Mesothelial cell of epicardium (in vitro differentiated cells): Measurements from ENCODE around the gene KRTAP12-2. TPM values are rescaled to one million over a fixed set of nuclear protein-coding genes. Genes with fewer than 3 reads are reported as not detected.

Experiments
- DNase-seq, 2 experiments: peaks; one replicate each; pipeline ENCODE4 v3.0.0; 2021; ENCODE audit warnings: low spot score in 2 of 2; ENCODE audit not compliant: unreplicated experiment in 2 of 2
- H3K27ac Mint-ChIP-seq: 2 replicates; pipeline ENCODE4 v1.8.0; 2021; ENCODE audit warnings: mixed read lengths
- H3K27me3 Mint-ChIP-seq: 2 replicates; pipeline ENCODE4 v1.8.0; 2021; ENCODE audit warnings: low read depth, mixed read lengths
- H3K36me3 Mint-ChIP-seq: 2 replicates; pipeline ENCODE4 v1.8.0; 2021; ENCODE audit warnings: mixed read lengths
- H3K4me1 Mint-ChIP-seq: 2 replicates; pipeline ENCODE4 v1.8.0; 2021; ENCODE audit warnings: mixed read lengths
- H3K4me3 Mint-ChIP-seq: 2 replicates; pipeline ENCODE4 v1.8.0; 2021; ENCODE audit warnings: mild to moderate bottlenecking, moderate library complexity, mixed read lengths
- H3K9me3 Mint-ChIP-seq: 2 replicates; pipeline ENCODE4 v1.8.0; 2021; ENCODE audit warnings: mixed read lengths
- CTCF ChIP-seq: fragments of 200-600 bp; sonication (generic); IDR thresholded peaks from one replicate; pipeline ENCODE4 v1.5.0; 2021; ENCODE audit warnings: antibody characterized with exemption; ENCODE audit not compliant: unreplicated experiment
- total RNA-seq: library from RNA; stranded (reverse); gene quantifications from 3 replicates; pipeline ENCODE4 v1.2.1, GENCODE V29; 2021

The KRTAP12-2 gene
- total RNA-seq, 1 donor from 2014 or later: not detected

GRCh38 chr21:44711327-44712202 is 44.8 kb upstream of the KRTAP12-2 start, which contains the start of gene TSPEAR:
Gene TSPEAR (minus strand): TSS chr21:44711572. CDS start chr21:44711514, 58 bp downstream.
- Mint-ChIP-seq H3K36me3 (no peaks in the 10 kb centered on the region), H3K9me3 (no peaks in the 10 kb centered on the region), H3K27me3 (peaks cover 94% of the 10 kb centered on the region), H3K27ac (no peak within 1 kb of the TSS), H3K4me3 (peak within 1 kb of the TSS; percentile 50), H3K4me1 (peaks cover 27% of the 10 kb centered on the region)
- peak; percentile 19 to 42 for DNase-seq
- no peak for TF ChIP-seq CTCF

- H3K4me1 Mint-ChIP-seq: peaks cover 27% of the 10 kb centered on the region
- no peaks in the 10 kb centered on the region for H3K36me3 Mint-ChIP-seq
- no peaks in the 10 kb centered on the region for H3K9me3 Mint-ChIP-seq
- DNase-seq: peak; percentile 19 to 41
- peak overlapping the region; percentile 34 for H3K4me3 Mint-ChIP-seq
- H3K27ac Mint-ChIP-seq: no peak overlapping the region
- peaks cover 97% of the 10 kb centered on the region for H3K27me3 Mint-ChIP-seq
- no peak for TF ChIP-seq CTCF
Observed at GRCh38 chr21:44710756-44711326, 44.1 kb upstream of the KRTAP12-2 start.

- peak overlapping the region; percentile 34 for H3K4me3 Mint-ChIP-seq
- peak in 1 of 2 experiments; percentile 35 for DNase-seq
Observed at GRCh38 chr21:44710294-44710665, 43.6 kb upstream of the KRTAP12-2 start.

GRCh38 chr21:44709426-44710293 is 42.9 kb upstream of the KRTAP12-2 start:
- H3K36me3 Mint-ChIP-seq: no peaks in the 10 kb centered on the region

More at GRCh38 chr21:44710294-44710665, 43.6 kb upstream of the KRTAP12-2 start:
- H3K9me3 Mint-ChIP-seq: no peaks in the 10 kb centered on the region
- peaks cover 97% of the 10 kb centered on the region for H3K27me3 Mint-ChIP-seq
- H3K27ac Mint-ChIP-seq: no peak overlapping the region
- peaks cover 27% of the 10 kb centered on the region for H3K4me1 Mint-ChIP-seq
- H3K36me3 Mint-ChIP-seq: no peaks in the 10 kb centered on the region
- TF ChIP-seq CTCF: no peak

More at GRCh38 chr21:44709426-44710293, 42.9 kb upstream of the KRTAP12-2 start:
- no peaks in the 10 kb centered on the region for H3K9me3 Mint-ChIP-seq
- peaks cover 97% of the 10 kb centered on the region for H3K27me3 Mint-ChIP-seq
- H3K27ac Mint-ChIP-seq: no peak overlapping the region
- peaks cover 27% of the 10 kb centered on the region for H3K4me1 Mint-ChIP-seq
- peak overlapping the region; percentile 32 for H3K4me3 Mint-ChIP-seq
- no peak for TF ChIP-seq CTCF
- peak in 1 of 2 experiments; percentile 45 for DNase-seq
